Measurements from ENCODE around the gene SCTR.

GRCh38 chr2:119475225-119475856 lies 48.9 kb downstream of the SCTR start:
- TF ChIP-seq CTCF (IDR thresholded peaks at IDR 0.05) = no peak
- TF ChIP-seq POLR2A (IDR thresholded peaks at IDR 0.05) = no peak
